Hepatocyte (in vitro differentiated cells): ENCODE results near the gene MRPL38. TPM values are rescaled to one million over a fixed set of nuclear protein-coding genes. Genes with fewer than 3 reads are reported as not detected.

ENCODE experiments used
- DNase-seq: peaks from one replicate; pipeline ENCODE4 v3.0.0-alpha.2; 2016; ENCODE audit warnings: low spot score
- H2AFZ ChIP-seq: fragments of 200-600 bp; sonication (generic); 2 replicates; pipeline ENCODE4 v1.6.0; 2016; ENCODE audit warnings: antibody characterized with exemption, mild to moderate bottlenecking
- H3K27ac ChIP-seq: fragments of 200-600 bp; sonication (generic); 2 replicates; pipeline ENCODE4 v1.5.1; 2016; ENCODE audit warnings: mild to moderate bottlenecking
- H3K27me3 ChIP-seq: fragments of 200-600 bp; sonication (generic); 2 replicates; pipeline ENCODE4 v1.6.1; 2016
- H3K36me3 ChIP-seq: fragments of 200-600 bp; sonication (generic); replicated peaks from 2 replicates; pipeline ENCODE4 v1.5.1; 2016; ENCODE audit warnings: low read depth; ENCODE audit not compliant: insufficient read depth
- H3K4me1 ChIP-seq: fragments of 200-600 bp; sonication (generic); 2 replicates; pipeline ENCODE4 v1.5.1; 2016; ENCODE audit warnings: mild to moderate bottlenecking, moderate library complexity; ENCODE audit not compliant: insufficient read depth
- H3K4me2 ChIP-seq: fragments of 200-600 bp; sonication (generic); 2 replicates; pipeline ENCODE4 v1.6.0; 2016
- H3K4me3 ChIP-seq: fragments of 200-600 bp; sonication (generic); 2 replicates; pipeline ENCODE4 v1.5.1; 2016; ENCODE audit warnings: mild to moderate bottlenecking
- H3K79me2 ChIP-seq: fragments of 200-600 bp; sonication (generic); 2 replicates; pipeline ENCODE4 v1.6.0; 2017; ENCODE audit warnings: mild to moderate bottlenecking
- H3K9me2 ChIP-seq: fragments of 200-600 bp; sonication (generic); replicated peaks from 2 replicates; pipeline ENCODE4 v1.6.0; 2017; ENCODE audit warnings: mild to moderate bottlenecking; ENCODE audit not compliant: insufficient read depth
- H3K9me3 ChIP-seq: fragments of 200-600 bp; sonication (generic); 2 replicates; pipeline ENCODE4 v1.5.1; 2016; ENCODE audit warnings: low read depth, mild to moderate bottlenecking
- H4K20me1 ChIP-seq: fragments of 200-600 bp; sonication (generic); 2 replicates; pipeline ENCODE4 v1.6.0; 2016; ENCODE audit warnings: mild to moderate bottlenecking; ENCODE audit not compliant: insufficient read depth, poor library complexity, severe bottlenecking
- EZH2 ChIP-seq: fragments of 200-600 bp; sonication (generic); IDR thresholded peaks from 2 replicates; pipeline ENCODE4 v1.6.1; 2016; ENCODE audit warnings: antibody characterized with exemption, mild to moderate bottlenecking, borderline replicate concordance
- EZH2phosphoT487 ChIP-seq: fragments of 200-600 bp; sonication (generic); IDR thresholded peaks from one replicate; pipeline ENCODE4 v1.6.1; 2018; ENCODE audit warnings: antibody characterized with exemption, mild to moderate bottlenecking, low read depth, moderate library complexity; ENCODE audit not compliant: unreplicated experiment, severe bottlenecking
- WGBS: methylation state at CpG from one replicate; pipeline ENCODE4 v1.1.6; 2016; ENCODE audit warnings: low lambda C conversion rate; ENCODE audit errors: missing lambda C conversion rate; 5-methylcytosine and 5-hydroxymethylcytosine counted together
- polyA plus RNA-seq: library from polyadenylated mRNA; unstranded; fragments of >200 nt; fragmentation: Nextera tagmentation; extraction: Ambion mirVana; gene quantifications from 2 replicates; pipeline ENCODE4 v1.2.1, GENCODE V29; 2016
- total RNA-seq: library from RNA; depleted of rRNA; stranded (reverse); fragments of >200 nt; gene quantifications from 2 replicates; pipeline ENCODE4 v1.2.3, GENCODE V29; 2014
- TF ChIP-seq, protein P1 (sequence below): fragments of 200-600 bp; sonication (generic); IDR thresholded peaks from 2 replicates; pipeline ENCODE4 v1.5.1; 2016; ENCODE audit warnings: antibody characterized with exemption, mild to moderate bottlenecking; ENCODE audit not compliant: poor library complexity

Gene MRPL38
- total and polyA plus RNA-seq, 2 experiments from 2014 or later: 50.2 to 124 TPM

DNA sequence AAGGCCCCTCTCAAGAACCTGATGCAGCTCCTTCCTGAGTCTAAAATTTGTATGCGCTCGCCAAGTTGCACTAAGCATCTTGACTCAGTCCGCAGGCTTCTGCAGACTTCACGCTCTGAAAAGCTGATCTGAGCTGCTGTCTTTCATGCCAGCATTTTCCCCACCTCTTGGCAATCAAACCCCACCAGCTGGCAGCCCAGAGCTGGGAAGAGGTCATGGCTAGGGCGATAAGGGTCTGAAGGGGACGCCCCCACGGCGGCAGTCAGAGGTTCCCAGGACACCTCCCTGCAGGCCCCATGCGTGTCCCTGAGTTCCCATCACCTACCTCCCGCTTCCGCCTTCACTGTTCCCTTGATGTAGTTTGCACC, 55.4 kb downstream of the MRPL38 start:
- Histone ChIP-seq H3K36me3 (no peaks in the 10 kb centered on the region), H3K27ac (no peak overlapping the region), H3K27me3 (no peaks in the 10 kb centered on the region), H3K79me2 (peaks cover 19% of the 10 kb centered on the region), H3K9me3 (no peaks in the 10 kb centered on the region), H3K4me2 (no peak overlapping the region), H3K4me3 (no peak overlapping the region), H3K9me2 (no peaks in the 10 kb centered on the region), H2AFZ (no peak overlapping the region), H3K4me1 (peaks cover 21% of the 10 kb centered on the region), H4K20me1 (no peaks in the 10 kb centered on the region)
- no peak for DNase-seq
- TF ChIP-seq EZH2 (no peak), EZH2phosphoT487 (no peak)
- TF ChIP-seq, protein P1, sequence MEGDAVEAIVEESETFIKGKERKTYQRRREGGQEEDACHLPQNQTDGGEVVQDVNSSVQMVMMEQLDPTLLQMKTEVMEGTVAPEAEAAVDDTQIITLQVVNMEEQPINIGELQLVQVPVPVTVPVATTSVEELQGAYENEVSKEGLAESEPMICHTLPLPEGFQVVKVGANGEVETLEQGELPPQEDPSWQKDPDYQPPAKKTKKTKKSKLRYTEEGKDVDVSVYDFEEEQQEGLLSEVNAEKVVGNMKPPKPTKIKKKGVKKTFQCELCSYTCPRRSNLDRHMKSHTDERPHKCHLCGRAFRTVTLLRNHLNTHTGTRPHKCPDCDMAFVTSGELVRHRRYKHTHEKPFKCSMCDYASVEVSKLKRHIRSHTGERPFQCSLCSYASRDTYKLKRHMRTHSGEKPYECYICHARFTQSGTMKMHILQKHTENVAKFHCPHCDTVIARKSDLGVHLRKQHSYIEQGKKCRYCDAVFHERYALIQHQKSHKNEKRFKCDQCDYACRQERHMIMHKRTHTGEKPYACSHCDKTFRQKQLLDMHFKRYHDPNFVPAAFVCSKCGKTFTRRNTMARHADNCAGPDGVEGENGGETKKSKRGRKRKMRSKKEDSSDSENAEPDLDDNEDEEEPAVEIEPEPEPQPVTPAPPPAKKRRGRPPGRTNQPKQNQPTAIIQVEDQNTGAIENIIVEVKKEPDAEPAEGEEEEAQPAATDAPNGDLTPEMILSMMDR: no peak
- WGBS: 97% methylated on average over 11 of the region's 11 CpGs

Other genes starting within 250 kb of the MRPL38 start
- gene RECQL5, start 237.7 kb downstream of the MRPL38 start, total RNA-seq: 11.8 and 23.1 TPM in 2 replicates
- 44.4 and 79.6 TPM in 2 replicates for gene RECQL5, start 237.7 kb downstream of the MRPL38 start, polyA plus RNA-seq
- 59.3 and 67.5 TPM in 2 replicates for gene SAP30BP, start 237.5 kb downstream of the MRPL38 start, total RNA-seq
- 89.9 and 110 TPM in 2 replicates for gene SAP30BP, start 237.5 kb downstream of the MRPL38 start, polyA plus RNA-seq
- gene ITGB4, start 183.4 kb downstream of the MRPL38 start, total RNA-seq: 11.5 and 15.7 TPM in 2 replicates
- 19.4 and 23.5 TPM in 2 replicates for gene ITGB4, start 183.4 kb downstream of the MRPL38 start, polyA plus RNA-seq
- gene GALK1, start 139.7 kb downstream of the MRPL38 start, total RNA-seq: 63.7 and 76.4 TPM in 2 replicates
- 139 and 161 TPM in 2 replicates for gene GALK1, start 139.7 kb downstream of the MRPL38 start, polyA plus RNA-seq
- gene UNK, start 120.1 kb downstream of the MRPL38 start, total RNA-seq: 26.7 and 30.9 TPM in 2 replicates
- 22.3 and 28.2 TPM in 2 replicates for gene UNK, start 120.1 kb downstream of the MRPL38 start, polyA plus RNA-seq
- 2.2 and 4.3 TPM in 2 replicates for gene UNC13D, start 60.5 kb downstream of the MRPL38 start, total RNA-seq
- gene UNC13D, start 60.5 kb downstream of the MRPL38 start, polyA plus RNA-seq: 8.8 and 10.1 TPM in 2 replicates
- gene WBP2, start 49.5 kb downstream of the MRPL38 start, total RNA-seq: 22.8 and 29.0 TPM in 2 replicates
- gene WBP2, start 49.5 kb downstream of the MRPL38 start, polyA plus RNA-seq: 129 and 143 TPM in 2 replicates
- 13.0 and 15.5 TPM in 2 replicates for gene TRIM47, start 26.3 kb downstream of the MRPL38 start, total RNA-seq
- gene TRIM47, start 26.3 kb downstream of the MRPL38 start, polyA plus RNA-seq: 36.9 and 42.9 TPM in 2 replicates
- 10.9 and 12.5 TPM in 2 replicates for gene TRIM65, start 7.9 kb downstream of the MRPL38 start, total RNA-seq
- gene TRIM65, start 7.9 kb downstream of the MRPL38 start, polyA plus RNA-seq: 10.7 and 16.8 TPM in 2 replicates
- gene FBF1, start 36.2 kb upstream of the MRPL38 start, total RNA-seq: 3.0 and 6.1 TPM in 2 replicates
- gene FBF1, start 36.2 kb upstream of the MRPL38 start, polyA plus RNA-seq: 9.7 and 11.0 TPM in 2 replicates
- gene ACOX1, start 74.3 kb upstream of the MRPL38 start, total RNA-seq: 89.5 and 93.6 TPM in 2 replicates
- 35.5 and 36.0 TPM in 2 replicates for gene ACOX1, start 74.3 kb upstream of the MRPL38 start, polyA plus RNA-seq
- 13.3 and 22.8 TPM in 2 replicates for gene TEN1, start 74.4 kb upstream of the MRPL38 start, total RNA-seq
- gene TEN1, start 74.4 kb upstream of the MRPL38 start, polyA plus RNA-seq: 29.4 and 29.9 TPM in 2 replicates
- 0.88 and 7.8 TPM in 2 replicates for gene CDK3, start 96.0 kb upstream of the MRPL38 start, total RNA-seq
- gene CDK3, start 96.0 kb upstream of the MRPL38 start, polyA plus RNA-seq: 10.6 and 16.6 TPM in 2 replicates
- 0.48 and 2.7 TPM in 2 replicates for gene EVPL, start 122.4 kb upstream of the MRPL38 start, total RNA-seq
- 2.0 and 4.6 TPM in 2 replicates for gene EVPL, start 122.4 kb upstream of the MRPL38 start, polyA plus RNA-seq
- gene SRP68, start 167.6 kb upstream of the MRPL38 start, total RNA-seq: 41.2 and 44.1 TPM in 2 replicates
- 51.3 and 70.1 TPM in 2 replicates for gene SRP68, start 167.6 kb upstream of the MRPL38 start, polyA plus RNA-seq
- 0.60 TPM in 1 of 2 replicates, not detected in the other for gene GALR2, start 169.9 kb upstream of the MRPL38 start, total RNA-seq
- 0.24 TPM in 1 of 2 replicates, not detected in the other for gene GALR2, start 169.9 kb upstream of the MRPL38 start, polyA plus RNA-seq
- gene ZACN, start 174.3 kb upstream of the MRPL38 start, total RNA-seq: 0.08 TPM in 1 of 2 replicates, not detected in the other
- 21.2 and 24.0 TPM in 2 replicates for gene ZACN, start 174.3 kb upstream of the MRPL38 start, polyA plus RNA-seq
- gene EXOC7, start 198.9 kb upstream of the MRPL38 start, total RNA-seq: 92.9 and 94.7 TPM in 2 replicates
- 95.6 and 111 TPM in 2 replicates for gene EXOC7, start 198.9 kb upstream of the MRPL38 start, polyA plus RNA-seq
- 1.6 and 1.9 TPM in 2 replicates for gene FOXJ1, start 236.4 kb upstream of the MRPL38 start, total RNA-seq
- gene FOXJ1, start 236.4 kb upstream of the MRPL38 start, polyA plus RNA-seq: 1.1 and 2.2 TPM in 2 replicates